ENCODE data around the gene CCDC47.
"Not testable (repeated sequence)": the region's sequence is repeated elsewhere in the genome, so short reads cannot be mapped to it uniquely, and the experiment has no call there.

Gene CCDC47

GRCh38 chr17:63722403-63722802, 51.0 kb downstream of the CCDC47 start:
- H3K27me3 Mint-ChIP-seq = no peaks in the 10 kb centered on the region
- H3K27ac Mint-ChIP-seq = no peak overlapping the region
- DNase-seq = no peak
- no peaks in the 10 kb centered on the region for H3K9me3 Mint-ChIP-seq
- H3K36me3 Mint-ChIP-seq (ENCODE audit: low read depth) = peaks cover 68% of the 10 kb centered on the region
- H3K4me3 Mint-ChIP-seq = no peak overlapping the region
- peaks cover 1% of the 10 kb centered on the region for H3K4me1 Mint-ChIP-seq (ENCODE audit: low read depth)

GRCh38 chr17:63720194-63720593, 53.2 kb downstream of the CCDC47 start:
- not testable (repeated sequence) for H3K27me3 Mint-ChIP-seq; DNase-seq; H3K27ac Mint-ChIP-seq; H3K4me1 Mint-ChIP-seq (ENCODE audit: low read depth); H3K9me3 Mint-ChIP-seq; H3K4me3 Mint-ChIP-seq
- peaks cover 60% of the 10 kb centered on the region for H3K36me3 Mint-ChIP-seq (ENCODE audit: low read depth)

DNA sequence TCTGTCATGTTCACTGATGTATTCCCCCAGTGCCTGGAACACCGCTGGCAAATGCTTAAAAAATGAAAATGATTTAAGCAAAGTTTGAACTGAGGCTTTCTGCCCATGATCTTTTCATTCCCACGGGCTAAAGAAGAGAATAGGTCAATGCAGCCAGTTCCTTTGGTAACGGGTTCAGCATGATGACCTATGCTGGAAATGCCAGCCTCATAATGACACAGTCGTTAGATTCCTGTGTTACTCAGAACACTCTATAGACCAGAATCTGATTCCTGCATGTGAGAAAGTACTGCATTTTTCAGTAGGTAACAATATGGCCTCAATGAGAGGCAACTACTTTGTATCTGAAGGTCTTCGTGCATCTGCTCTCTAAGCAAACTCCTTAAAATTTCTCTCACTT, 54.4 kb downstream of the CCDC47 start:
- peaks cover 62% of the 10 kb centered on the region for H3K36me3 Mint-ChIP-seq (ENCODE audit: low read depth)
- H3K27me3 Mint-ChIP-seq = no peaks in the 10 kb centered on the region
- peaks cover 1% of the 10 kb centered on the region for H3K4me1 Mint-ChIP-seq (ENCODE audit: low read depth)
- DNase-seq = no peak
- H3K4me3 Mint-ChIP-seq = no peak overlapping the region
- H3K9me3 Mint-ChIP-seq = no peaks in the 10 kb centered on the region
- H3K27ac Mint-ChIP-seq = no peak overlapping the region

GRCh38 chr17:63716426-63716825, 57.0 kb downstream of the CCDC47 start:
- Mint-ChIP-seq H3K27ac (no peak overlapping the region), H3K27me3 (no peaks in the 10 kb centered on the region), H3K36me3 (ENCODE audit: low read depth) (peaks cover 62% of the 10 kb centered on the region), H3K9me3 (no peaks in the 10 kb centered on the region), H3K4me1 (ENCODE audit: low read depth) (no peaks in the 10 kb centered on the region), H3K4me3 (no peak overlapping the region)
- no peak for DNase-seq

- no peak for DNase-seq
- Mint-ChIP-seq H3K27me3 (no peaks in the 10 kb centered on the region), H3K27ac (no peak overlapping the region), H3K4me1 (ENCODE audit: low read depth) (peaks cover 11% of the 10 kb centered on the region), H3K4me3 (no peak overlapping the region), H3K36me3 (ENCODE audit: low read depth) (peaks cover 75% of the 10 kb centered on the region), H3K9me3 (no peaks in the 10 kb centered on the region)
Observed at GRCh38 chr17:63714550-63715277, 58.7 kb downstream of the CCDC47 start.

DNA sequence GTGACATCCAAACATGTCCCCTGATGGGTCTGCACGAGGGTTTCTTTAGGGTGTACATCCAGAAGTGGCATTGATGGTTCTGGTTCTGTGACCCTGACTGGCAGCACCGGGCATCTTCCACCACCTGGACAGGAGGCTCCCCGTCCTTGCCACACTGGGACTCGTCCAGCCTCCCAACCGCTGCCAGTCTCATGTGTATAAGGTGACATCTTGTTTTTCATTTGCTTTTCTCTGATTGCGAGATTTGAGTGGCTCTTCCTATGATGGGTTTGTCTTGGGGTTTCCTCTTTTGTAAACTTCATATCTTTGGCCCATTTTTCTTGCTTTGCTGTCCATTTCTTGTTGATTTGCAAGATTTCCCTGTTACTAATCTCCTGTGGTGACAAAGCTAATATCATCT, 64.3 kb downstream of the CCDC47 start:
- H3K4me1 Mint-ChIP-seq (ENCODE audit: low read depth) = peaks cover 58% of the 10 kb centered on the region
- H3K27ac Mint-ChIP-seq = peak overlapping the region; percentile 48
- no peak overlapping the region for H3K4me3 Mint-ChIP-seq
- peaks cover 85% of the 10 kb centered on the region for H3K36me3 Mint-ChIP-seq (ENCODE audit: low read depth)
- no peak for DNase-seq
- H3K27me3 Mint-ChIP-seq = no peaks in the 10 kb centered on the region
- H3K9me3 Mint-ChIP-seq = no peaks in the 10 kb centered on the region

DNA sequence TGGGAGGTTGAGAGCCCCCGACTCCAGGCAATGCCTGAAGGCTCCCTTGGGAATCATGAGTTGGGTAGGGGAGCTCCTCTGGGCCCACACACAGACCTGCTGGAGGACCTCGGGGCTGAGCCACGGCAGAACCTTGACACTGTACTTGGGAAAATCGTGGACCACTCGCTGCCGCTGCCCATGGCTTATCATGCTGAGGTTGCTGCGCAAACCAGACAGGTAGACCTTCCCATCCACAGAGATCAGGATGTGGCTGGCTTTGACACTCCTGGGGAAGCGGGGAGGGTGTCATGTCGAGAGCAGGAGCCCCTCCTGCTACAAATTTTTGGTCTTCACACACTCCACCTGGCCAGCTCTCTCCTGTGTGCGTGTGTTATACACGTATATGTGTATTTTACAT, 66.2 kb downstream of the CCDC47 start:
- Mint-ChIP-seq H3K4me1 (ENCODE audit: low read depth) (peaks cover 78% of the 10 kb centered on the region), H3K4me3 (no peak overlapping the region), H3K27ac (peak overlapping the region; percentile 91)

GRCh38 chr17:63706336-63707082, 66.9 kb downstream of the CCDC47 start:
- peaks cover 87% of the 10 kb centered on the region for H3K36me3 Mint-ChIP-seq (ENCODE audit: low read depth)
- DNase-seq = no peak
- H3K4me3 Mint-ChIP-seq = no peak overlapping the region
- no peaks in the 10 kb centered on the region for H3K9me3 Mint-ChIP-seq
- H3K27ac Mint-ChIP-seq = peak overlapping the region; percentile 91
- no peaks in the 10 kb centered on the region for H3K27me3 Mint-ChIP-seq
- H3K4me1 Mint-ChIP-seq (ENCODE audit: low read depth) = peaks cover 83% of the 10 kb centered on the region

More for the DNA sequence above, 66.2 kb downstream of the CCDC47 start:
- Mint-ChIP-seq H3K9me3 (no peaks in the 10 kb centered on the region), H3K27me3 (no peaks in the 10 kb centered on the region), H3K36me3 (ENCODE audit: low read depth) (peaks cover 88% of the 10 kb centered on the region)
- no peak for DNase-seq

- Mint-ChIP-seq H3K4me1 (ENCODE audit: low read depth) (peaks cover 86% of the 10 kb centered on the region), H3K27ac (peak overlapping the region; percentile 91), H3K36me3 (ENCODE audit: low read depth) (peaks cover 88% of the 10 kb centered on the region), H3K27me3 (no peaks in the 10 kb centered on the region), H3K9me3 (no peaks in the 10 kb centered on the region), H3K4me3 (peak overlapping the region; percentile 6)
- DNase-seq = no peak
Observed at GRCh38 chr17:63705657-63706056, 67.7 kb downstream of the CCDC47 start.

GRCh38 chr17:63704836-63705235, 68.6 kb downstream of the CCDC47 start:
- Mint-ChIP-seq H3K36me3 (ENCODE audit: low read depth) (peaks cover 80% of the 10 kb centered on the region), H3K9me3 (no peaks in the 10 kb centered on the region), H3K4me3 (no peak overlapping the region), H3K27me3 (no peaks in the 10 kb centered on the region), H3K27ac (peak overlapping the region; percentile 91), H3K4me1 (ENCODE audit: low read depth) (peaks cover 79% of the 10 kb centered on the region)
- DNase-seq = no peak

- H3K27me3 Mint-ChIP-seq = no peaks in the 10 kb centered on the region
- peaks cover 74% of the 10 kb centered on the region for H3K36me3 Mint-ChIP-seq (ENCODE audit: low read depth)
- H3K4me3 Mint-ChIP-seq = peak overlapping the region; percentile 84
- DNase-seq = no peak
- H3K27ac Mint-ChIP-seq = peak overlapping the region; percentile 98
- peaks cover 72% of the 10 kb centered on the region for H3K4me1 Mint-ChIP-seq (ENCODE audit: low read depth)
- no peaks in the 10 kb centered on the region for H3K9me3 Mint-ChIP-seq
Observed at GRCh38 chr17:63704259-63704576, 69.2 kb downstream of the CCDC47 start.

DNA sequence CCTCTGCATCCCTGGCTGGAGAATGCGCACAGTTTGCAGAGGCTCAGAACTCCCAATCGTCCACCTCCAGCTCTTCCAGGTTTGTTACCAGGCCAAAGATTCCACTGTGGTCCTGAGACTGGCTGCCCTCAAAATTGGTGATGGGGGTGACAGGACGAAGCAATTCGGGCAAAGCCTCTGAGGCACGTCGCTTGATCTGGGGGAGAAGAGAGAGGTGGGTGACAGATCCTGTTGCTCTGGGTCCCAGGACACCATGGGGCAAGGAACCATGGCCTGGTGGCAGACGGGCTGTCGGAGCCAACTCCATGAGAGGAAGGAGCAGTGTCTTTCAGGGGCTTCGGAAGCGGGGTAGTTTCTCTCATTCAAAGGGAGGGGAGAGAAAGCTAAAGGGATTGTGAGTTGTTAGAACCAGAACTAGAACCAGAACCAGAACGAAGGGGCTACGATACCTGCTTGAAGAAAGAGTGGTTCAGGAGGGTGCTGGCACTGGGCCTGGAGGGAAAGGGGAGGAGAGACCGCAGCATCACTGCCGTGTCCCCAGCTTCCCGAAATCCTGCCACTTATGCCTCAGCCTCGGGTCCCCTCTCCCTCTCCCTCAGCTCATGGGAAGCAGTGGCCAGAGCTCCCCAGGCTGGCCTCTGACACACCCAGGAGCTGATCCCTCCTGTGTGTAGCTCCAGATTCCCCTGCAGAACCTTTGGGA, 69.7 kb downstream of the CCDC47 start:
- Mint-ChIP-seq H3K36me3 (ENCODE audit: low read depth) (peaks cover 69% of the 10 kb centered on the region), H3K4me1 (ENCODE audit: low read depth) (peaks cover 67% of the 10 kb centered on the region), H3K9me3 (no peaks in the 10 kb centered on the region), H3K4me3 (peak overlapping the region; percentile 84), H3K27ac (peak overlapping the region; percentile 98), H3K27me3 (no peaks in the 10 kb centered on the region)
- no peak for DNase-seq

DNA sequence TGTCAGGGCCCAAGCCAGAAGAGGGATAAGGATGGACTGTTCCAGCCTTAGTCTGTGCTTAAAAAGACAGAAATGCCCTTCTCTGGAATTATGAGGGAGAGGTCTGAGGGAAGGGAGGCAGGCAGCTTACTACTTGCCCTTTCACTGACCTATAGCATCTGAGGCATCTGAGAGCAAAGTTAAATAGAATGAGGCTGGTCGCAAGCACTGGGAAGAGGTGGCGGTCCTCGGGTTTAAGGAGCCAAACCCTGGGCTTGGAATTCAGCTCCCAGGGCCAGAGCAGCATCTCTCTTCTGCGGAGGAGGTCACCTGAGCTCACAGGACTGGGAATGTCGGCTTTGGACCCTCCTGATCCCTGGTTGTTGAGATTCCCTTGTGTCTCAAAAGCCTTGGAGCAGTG, 70.4 kb downstream of the CCDC47 start:
- Mint-ChIP-seq H3K9me3 (no peaks in the 10 kb centered on the region), H3K4me3 (peak overlapping the region; percentile 84), H3K27me3 (no peaks in the 10 kb centered on the region), H3K36me3 (ENCODE audit: low read depth) (peaks cover 68% of the 10 kb centered on the region), H3K27ac (peak overlapping the region; percentile 98), H3K4me1 (ENCODE audit: low read depth) (peaks cover 67% of the 10 kb centered on the region)
- DNase-seq = no peak

DNA sequence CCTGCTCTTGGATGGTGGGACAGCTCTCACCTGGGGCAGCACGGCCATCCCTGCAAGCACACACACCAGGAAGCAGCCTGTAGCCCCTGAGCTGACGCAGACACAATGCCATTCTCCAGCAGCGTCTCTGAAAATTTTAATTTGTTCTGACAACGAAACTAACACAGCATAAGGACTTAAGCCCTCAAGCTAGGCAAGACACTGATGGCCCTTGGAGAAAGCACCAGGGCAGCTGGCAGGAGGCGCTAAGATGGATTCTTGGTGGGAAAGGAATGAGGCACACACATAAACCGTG, 70.7 kb downstream of the CCDC47 start:
- H3K27me3 Mint-ChIP-seq = no peaks in the 10 kb centered on the region
- H3K36me3 Mint-ChIP-seq (ENCODE audit: low read depth) = peaks cover 70% of the 10 kb centered on the region
- peak overlapping the region; percentile 98 for H3K27ac Mint-ChIP-seq
- no peak for DNase-seq
- H3K4me1 Mint-ChIP-seq (ENCODE audit: low read depth) = peaks cover 71% of the 10 kb centered on the region
- H3K9me3 Mint-ChIP-seq = no peaks in the 10 kb centered on the region
- H3K4me3 Mint-ChIP-seq = peak overlapping the region; percentile 84

Data from activated T-cell treated with anti-CD3 and anti-CD28 coated beads, Interleukin-2, amount 50 U/mL, for 24 hours (primary cell).